8988T (cell line): Measurements from ENCODE around the gene ZNF277.
"Not testable (repeated sequence)": the region's sequence is repeated elsewhere in the genome, so short reads cannot be mapped to it uniquely, and the experiment has no call there.

Experiments used
- DNase-seq: peaks from one replicate; pipeline ENCODE4 v3.0.0; 2011

Gene ZNF277

DNA sequence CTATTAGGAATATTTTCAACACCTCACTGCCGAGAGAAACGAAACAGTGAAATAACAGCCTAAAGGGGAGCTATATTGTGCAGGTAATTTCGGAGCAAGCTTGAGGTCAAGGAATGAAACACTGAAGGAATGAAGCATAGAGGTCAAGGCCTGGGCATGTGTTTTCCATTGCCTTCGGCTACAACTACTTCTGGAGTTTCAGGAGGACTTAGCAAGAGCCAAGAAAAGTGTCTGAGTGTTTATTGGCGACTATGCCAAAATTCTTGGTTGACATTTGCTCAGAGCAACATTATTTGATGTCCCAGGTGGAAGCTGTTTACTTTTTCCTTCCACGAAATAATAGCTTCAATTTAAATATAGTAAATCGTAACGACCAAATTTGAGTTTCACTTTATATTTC, 154.2 kb downstream of the ZNF277 start:
- no peak for DNase-seq

- DNase-seq: no peak
These were observed 154.7 kb downstream of the ZNF277 start for GRCh38 chr7:112361154-112361553.

- no peak for DNase-seq
These were observed 155.7 kb downstream of the ZNF277 start for GRCh38 chr7:112362053-112362650.

- no peak for DNase-seq
These were observed 156.2 kb downstream of the ZNF277 start for GRCh38 chr7:112362731-112363131.

DNA sequence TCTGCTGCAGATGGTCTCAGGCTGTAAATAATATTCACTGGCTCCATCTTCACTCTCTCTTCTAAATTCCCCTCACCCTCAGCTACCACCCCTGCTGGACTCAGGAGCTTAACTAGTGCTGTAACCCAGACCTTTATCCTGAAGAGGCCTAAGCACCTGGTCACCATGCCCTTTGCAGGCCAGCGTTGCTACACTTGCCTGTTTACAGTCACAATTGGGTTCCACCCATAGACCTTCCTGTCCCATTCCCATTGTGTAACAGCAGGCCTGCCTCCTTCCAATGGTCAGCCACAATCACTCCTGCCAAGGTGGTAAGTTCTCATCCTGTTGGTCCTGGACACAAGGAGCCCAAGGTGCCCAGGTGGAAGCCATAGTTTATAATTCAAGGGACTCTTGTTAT, 157.9 kb downstream of the ZNF277 start:
- DNase-seq: no peak

DNA sequence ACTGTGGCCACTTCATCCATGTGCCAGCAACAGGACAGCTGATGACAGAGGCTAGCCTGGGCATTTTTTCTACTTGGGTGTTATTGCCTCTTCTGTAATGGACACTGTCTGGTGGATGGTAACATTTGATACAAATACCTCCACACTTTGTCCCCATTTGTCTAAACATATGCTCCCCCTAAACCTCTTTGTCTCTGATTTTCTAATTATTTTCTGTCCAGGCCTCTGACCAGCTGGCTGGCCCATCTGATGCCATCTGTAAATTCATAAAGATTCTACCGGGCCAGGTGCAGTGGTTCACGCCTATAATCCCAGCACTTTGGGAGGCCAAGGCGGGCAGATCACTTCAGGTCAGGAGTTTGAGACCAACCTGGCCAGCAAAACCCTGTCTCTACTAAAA, 159.1 kb downstream of the ZNF277 start:
- no peak for DNase-seq

DNA sequence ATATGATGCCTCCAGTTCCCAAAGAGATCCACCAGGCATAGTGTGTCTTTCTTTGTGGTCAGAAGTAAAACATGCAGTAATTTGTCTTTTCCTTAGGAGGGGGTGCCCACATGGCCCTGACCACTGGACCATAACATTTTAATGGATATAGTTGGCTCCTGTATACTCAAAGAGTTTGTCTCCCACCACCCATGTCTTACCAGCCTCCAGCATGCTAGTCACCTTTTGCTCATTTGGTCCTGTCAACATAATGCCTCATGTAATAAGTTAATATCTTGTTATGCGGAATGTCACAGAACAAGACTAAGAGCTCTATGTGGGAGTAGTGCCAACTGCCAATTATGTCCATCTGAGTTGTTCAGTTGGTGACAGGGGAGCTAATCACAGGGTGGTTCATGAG, 160.4 kb downstream of the ZNF277 start:
- no peak for DNase-seq

- no peak for DNase-seq
These were observed 163.9 kb downstream of the ZNF277 start for GRCh38 chr7:112370436-112370835.

- no peak for DNase-seq
These were observed 165.2 kb downstream of the ZNF277 start for GRCh38 chr7:112371701-112372100.

- DNase-seq: no peak
These were observed 165.6 kb downstream of the ZNF277 start for GRCh38 chr7:112372101-112372500.

DNA sequence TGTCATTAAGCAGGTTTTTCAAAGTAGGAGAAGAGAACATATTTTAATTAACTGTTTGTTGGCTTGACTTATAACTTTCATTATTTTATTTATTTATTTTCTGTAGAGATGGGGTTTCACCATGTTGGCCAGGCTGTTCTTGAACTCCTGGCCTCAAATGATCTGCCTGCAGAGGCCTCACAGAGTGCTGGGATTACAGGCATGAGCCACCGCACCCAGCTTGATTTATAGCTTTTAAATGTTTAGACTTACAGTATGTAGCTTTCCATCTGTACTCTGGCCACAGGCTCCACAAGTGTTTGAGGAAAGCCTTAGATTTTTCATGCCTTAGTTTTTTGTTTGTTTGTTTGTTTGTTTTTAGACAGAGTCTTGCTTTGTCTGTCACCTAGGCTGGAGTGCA, 171.1 kb downstream of the ZNF277 start:
- DNase-seq: no peak

DNA sequence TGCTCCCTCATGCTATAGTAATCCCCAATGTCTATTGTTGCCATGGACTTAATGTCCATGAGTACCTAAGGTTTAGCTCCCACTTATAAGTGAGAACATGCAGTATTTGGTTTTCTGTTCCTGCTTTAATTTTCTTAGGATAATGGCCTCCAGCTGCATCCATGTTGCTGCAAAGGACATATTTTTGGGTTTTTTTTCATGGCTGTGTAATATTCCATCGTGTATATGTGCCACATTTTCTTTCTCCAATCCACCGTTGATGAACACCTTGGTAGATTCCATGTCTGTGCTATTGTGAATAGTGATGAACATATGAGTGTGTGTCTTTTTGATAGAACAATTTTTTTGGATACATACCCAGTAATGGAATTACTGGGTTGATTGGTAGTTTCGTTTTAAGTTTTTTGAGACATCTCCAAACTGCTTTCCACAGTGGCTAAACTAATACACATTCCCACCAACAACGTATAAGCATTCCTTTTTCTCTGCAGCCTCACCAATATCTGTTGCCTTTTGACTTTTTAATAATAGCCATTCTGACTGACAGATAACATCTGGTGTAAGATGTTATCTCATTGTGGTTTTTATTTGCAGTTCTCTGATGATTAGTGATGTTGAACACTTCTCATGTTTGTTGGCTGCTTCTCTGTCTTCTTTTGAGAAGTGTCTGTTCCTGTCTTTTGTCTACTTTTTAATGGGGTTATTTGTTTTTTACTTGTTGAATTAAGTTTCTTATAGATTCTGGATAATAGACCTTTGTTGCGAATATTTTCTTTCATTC, 175.0 kb downstream of the ZNF277 start:
- DNase-seq: no peak

GRCh38 chr7:112383671-112384417, 177.3 kb downstream of the ZNF277 start:
- DNase-seq: no peak

DNA sequence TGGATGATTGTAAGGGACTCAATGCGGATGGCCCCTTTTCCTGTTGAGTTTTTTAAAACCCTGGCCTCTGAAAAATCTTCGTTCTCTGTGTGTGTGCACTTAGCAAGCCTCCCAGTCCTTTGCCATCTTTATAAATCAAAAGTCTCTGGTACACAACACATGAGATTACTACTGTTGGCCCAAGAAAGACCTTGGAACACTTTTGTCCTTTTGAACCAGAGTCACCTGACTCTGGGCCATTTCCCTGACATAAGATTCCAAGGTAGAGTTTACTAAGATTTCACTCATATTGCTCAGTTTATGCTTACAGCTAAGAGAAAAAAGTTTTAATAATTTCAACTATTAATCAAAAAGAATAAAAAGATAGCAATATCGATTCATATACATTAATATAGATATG, 179.0 kb downstream of the ZNF277 start:
- DNase-seq: no peak

GRCh38 chr7:112386619-112387018, 180.1 kb downstream of the ZNF277 start:
- no peak for DNase-seq

- DNase-seq: no peak
These were observed 183.7 kb downstream of the ZNF277 start for GRCh38 chr7:112390167-112390566.

DNA sequence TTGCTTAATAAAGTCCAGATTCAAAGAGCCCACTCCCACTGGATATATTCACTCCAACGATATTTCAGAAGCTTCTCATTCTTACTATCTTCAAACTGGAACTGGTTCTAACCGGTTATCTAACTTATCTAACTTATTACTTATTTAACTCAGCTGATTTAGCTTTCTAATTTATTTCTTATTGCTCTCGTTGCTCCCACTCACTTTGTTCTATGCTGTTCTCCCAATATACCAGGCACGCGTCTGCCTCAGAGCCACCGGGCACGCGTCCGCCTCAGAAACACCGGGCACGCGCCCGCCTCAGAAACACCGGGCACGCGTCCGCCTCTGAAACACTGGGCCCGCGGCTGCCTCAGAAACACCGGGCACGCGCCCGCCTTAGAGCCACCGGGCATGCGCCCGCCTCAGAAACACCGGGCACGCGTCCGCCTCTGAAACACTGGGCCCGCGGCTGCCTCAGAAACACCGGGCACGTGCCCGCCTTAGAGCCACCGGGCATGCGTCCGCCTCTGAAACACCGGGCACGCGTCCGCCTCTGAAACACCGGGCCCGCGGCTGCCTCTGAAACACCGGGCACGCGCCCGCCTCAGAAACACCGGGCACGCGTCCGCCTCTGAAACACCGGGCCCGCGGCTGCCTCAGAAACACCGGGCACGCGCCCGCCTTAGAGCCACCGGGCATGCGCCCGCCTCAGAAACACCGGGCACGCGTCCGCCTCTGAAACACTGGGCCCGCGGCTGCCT, 184.8 kb downstream of the ZNF277 start:
- DNase-seq: not testable (repeated sequence)

GRCh38 chr7:112391841-112392286, 185.4 kb downstream of the ZNF277 start:
- not testable (repeated sequence) for DNase-seq
